ENCODE measurements around the gene SMARCA4. TPM values are rescaled to one million over a fixed set of nuclear protein-coding genes. Genes with fewer than 3 reads are reported as not detected.
A peak's percentile ranks its signal among the peaks of the same experiment; 100 is the strongest.
"Not testable (repeated sequence)": the region's sequence is repeated elsewhere in the genome, so short reads cannot be mapped to it uniquely, and the experiment has no call there.

SMARCA4 gene
- total RNA-seq, 2 donors from 2014 or later, result 118 to 175 TPM

GRCh38 chr19:11073568-11073967 is 112.7 kb downstream of the SMARCA4 start:
- H3K9me3 Mint-ChIP-seq, result no peaks in the 10 kb centered on the region
- H3K36me3 Mint-ChIP-seq, result no peaks in the 10 kb centered on the region
- peaks cover 11 to 13% of the 10 kb centered on the region in 2 donors for H3K4me1 Mint-ChIP-seq (ENCODE audit: low read depth in 2 of 2)
- H3K4me3 Mint-ChIP-seq, result no peak overlapping the region
- no peak for DNase-seq (ENCODE audit: low spot score)
- H3K27me3 Mint-ChIP-seq, result no peaks in the 10 kb centered on the region
- H3K27ac Mint-ChIP-seq, result no peak overlapping the region
- no peak for ATAC-seq

- not testable (repeated sequence) for H3K27me3 Mint-ChIP-seq; H3K27ac Mint-ChIP-seq; ATAC-seq; DNase-seq (ENCODE audit: low spot score); H3K9me3 Mint-ChIP-seq; H3K4me3 Mint-ChIP-seq; H3K36me3 Mint-ChIP-seq; H3K4me1 Mint-ChIP-seq (ENCODE audit: low read depth in 2 of 2)
These were observed 116.0 kb downstream of the SMARCA4 start for GRCh38 chr19:11076792-11077191.

GRCh38 chr19:11078893-11079292 is 118.1 kb downstream of the SMARCA4 start:
- H3K4me3 Mint-ChIP-seq, result no peak overlapping the region
- peaks cover 5 to 6% of the 10 kb centered on the region in 2 donors for H3K4me1 Mint-ChIP-seq (ENCODE audit: low read depth in 2 of 2)
- no peaks in the 10 kb centered on the region for H3K27me3 Mint-ChIP-seq
- ATAC-seq (no peak), DNase-seq (ENCODE audit: low spot score) (no peak)
- no peaks in the 10 kb centered on the region for H3K9me3 Mint-ChIP-seq
- H3K36me3 Mint-ChIP-seq, result no peaks in the 10 kb centered on the region
- no peak overlapping the region for H3K27ac Mint-ChIP-seq

- peaks cover 0 to 3% of the 10 kb centered on the region in 2 donors for H3K4me1 Mint-ChIP-seq (ENCODE audit: low read depth in 2 of 2)
- no peaks in the 10 kb centered on the region for H3K27me3 Mint-ChIP-seq
- no peak overlapping the region for H3K27ac Mint-ChIP-seq
- H3K4me3 Mint-ChIP-seq, result no peak overlapping the region
- H3K36me3 Mint-ChIP-seq, result no peaks in the 10 kb centered on the region
- no peaks in the 10 kb centered on the region for H3K9me3 Mint-ChIP-seq
- no peak for DNase-seq (ENCODE audit: low spot score)
- no peak for ATAC-seq
These were observed 119.2 kb downstream of the SMARCA4 start for GRCh38 chr19:11079999-11080398.

DNA sequence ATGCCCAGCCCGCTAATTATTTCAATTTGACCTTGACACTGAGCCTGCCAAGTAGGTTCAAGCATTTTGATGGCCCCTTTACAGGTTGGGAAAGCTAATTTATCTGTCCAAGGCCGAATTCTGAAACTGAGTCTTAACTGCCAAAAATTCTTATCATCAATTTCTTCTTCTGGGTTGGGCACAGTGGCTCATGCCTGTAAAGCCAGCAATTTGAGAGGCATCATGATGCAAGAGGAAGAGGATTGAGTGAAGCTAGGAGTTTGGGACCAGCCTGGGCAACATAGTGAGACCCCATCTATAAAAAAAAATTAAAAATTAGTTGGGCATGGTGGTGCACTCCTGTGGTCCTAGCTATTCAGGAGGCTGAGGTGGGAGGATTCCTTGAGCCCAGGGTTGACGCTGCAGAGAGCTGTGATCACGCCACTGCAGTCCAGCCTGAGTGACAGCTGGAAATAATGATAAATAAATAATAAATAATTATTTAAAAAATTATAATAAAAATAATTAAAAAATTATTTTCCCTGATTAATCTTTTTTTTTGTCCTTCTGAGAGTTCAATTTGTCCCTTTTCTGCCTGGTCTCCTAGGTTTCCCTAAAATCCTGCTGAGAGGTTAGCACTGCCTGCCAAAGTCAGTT is 127.2 kb downstream of the SMARCA4 start:
- no peaks in the 10 kb centered on the region for H3K9me3 Mint-ChIP-seq
- H3K27me3 Mint-ChIP-seq, result no peaks in the 10 kb centered on the region
- H3K4me3 Mint-ChIP-seq, result peak overlapping the region; percentile 91
- DNase-seq (ENCODE audit: low spot score) (no peak), ATAC-seq (no peak)
- H3K27ac Mint-ChIP-seq, result peak overlapping the region; percentile 96 to 98
- H3K36me3 Mint-ChIP-seq, result no peaks in the 10 kb centered on the region
- peaks cover 21 to 25% of the 10 kb centered on the region in 2 donors for H3K4me1 Mint-ChIP-seq (ENCODE audit: low read depth in 2 of 2)

DNA sequence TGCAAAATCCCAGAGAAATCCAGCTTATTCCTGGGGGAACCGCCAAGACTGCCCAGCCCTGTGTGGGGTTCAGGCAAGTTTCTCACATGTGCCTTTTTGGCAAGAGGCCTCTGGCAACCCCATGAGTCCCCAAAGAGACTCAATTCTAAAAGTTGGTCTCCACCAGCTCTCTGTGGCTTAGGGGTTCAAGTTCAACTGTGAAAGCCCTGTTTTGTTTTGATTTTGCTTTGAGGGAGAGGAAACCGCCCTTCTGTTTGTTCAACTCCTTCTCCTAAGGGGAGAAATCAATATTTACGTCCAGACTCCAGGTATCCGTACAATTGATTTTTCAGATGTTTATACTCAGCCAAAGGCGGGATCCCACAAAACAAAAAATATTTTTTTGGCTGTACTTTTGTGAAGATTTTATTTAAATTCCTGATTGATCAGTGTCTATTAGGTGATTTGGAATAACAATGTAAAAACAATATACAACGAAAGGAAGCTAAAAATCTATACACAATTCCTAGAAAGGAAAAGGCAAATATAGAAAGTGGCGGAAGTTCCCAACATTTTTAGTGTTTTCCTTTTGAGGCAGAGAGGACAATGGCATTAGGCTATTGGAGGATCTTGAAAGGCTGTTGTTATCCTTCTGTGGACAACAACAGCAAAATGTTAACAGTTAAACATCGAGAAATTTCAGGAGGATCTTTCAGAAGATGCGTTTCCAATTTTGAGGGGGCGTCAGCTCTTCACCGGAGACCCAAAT is 127.8 kb downstream of the SMARCA4 start:
- peak overlapping the region; percentile 91 for H3K4me3 Mint-ChIP-seq
- H3K27me3 Mint-ChIP-seq, result no peaks in the 10 kb centered on the region
- H3K4me1 Mint-ChIP-seq (ENCODE audit: low read depth in 2 of 2), result peaks cover 26 to 31% of the 10 kb centered on the region in 2 donors
- no peaks in the 10 kb centered on the region for H3K9me3 Mint-ChIP-seq
- ATAC-seq (no peak), DNase-seq (ENCODE audit: low spot score) (no peak)
- no peaks in the 10 kb centered on the region for H3K36me3 Mint-ChIP-seq
- H3K27ac Mint-ChIP-seq, result peak overlapping the region; percentile 96 to 98

GRCh38 chr19:11089254-11090013 is 128.6 kb downstream of the SMARCA4 start, which contains the start of gene LDLR:
Gene LDLR (plus strand): TSS chr19:11089463. CDS start chr19:11089549, 86 bp downstream.
- Mint-ChIP-seq H3K36me3 (no peaks in the 10 kb centered on the region), H3K27ac (peak within 1 kb of the TSS; percentile 96 to 98), H3K9me3 (no peaks in the 10 kb centered on the region), H3K27me3 (no peaks in the 10 kb centered on the region), H3K4me3 (peak within 1 kb of the TSS; percentile 91), H3K4me1 (ENCODE audit: low read depth in 2 of 2) (peaks cover 28 to 31% of the 10 kb centered on the region in 2 donors)
- ATAC-seq (peak; percentile 66 to 78), DNase-seq (ENCODE audit: low spot score) (peak; percentile 91)

DNA sequence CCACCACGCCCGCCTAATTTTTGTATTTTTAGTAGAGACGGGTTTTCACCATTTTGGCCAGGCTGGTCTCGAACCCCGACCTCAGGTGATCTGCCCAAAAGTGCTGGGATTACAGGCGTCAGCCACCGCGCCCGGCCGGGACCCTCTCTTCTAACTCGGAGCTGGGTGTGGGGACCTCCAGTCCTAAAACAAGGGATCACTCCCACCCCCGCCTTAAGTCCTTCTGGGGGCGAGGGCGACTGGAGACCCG is 129.1 kb downstream of the SMARCA4 start:
- peak overlapping the region; percentile 96 to 98 for H3K27ac Mint-ChIP-seq
- not testable (repeated sequence) for DNase-seq (ENCODE audit: low spot score); H3K9me3 Mint-ChIP-seq; H3K36me3 Mint-ChIP-seq; H3K27me3 Mint-ChIP-seq
- peak in 1 of 2 donors; percentile 21 for ATAC-seq
- peak overlapping the region; percentile 91 for H3K4me3 Mint-ChIP-seq
- H3K4me1 Mint-ChIP-seq (ENCODE audit: low read depth in 2 of 2), result peaks cover 33 to 36% of the 10 kb centered on the region in 2 donors

DNA sequence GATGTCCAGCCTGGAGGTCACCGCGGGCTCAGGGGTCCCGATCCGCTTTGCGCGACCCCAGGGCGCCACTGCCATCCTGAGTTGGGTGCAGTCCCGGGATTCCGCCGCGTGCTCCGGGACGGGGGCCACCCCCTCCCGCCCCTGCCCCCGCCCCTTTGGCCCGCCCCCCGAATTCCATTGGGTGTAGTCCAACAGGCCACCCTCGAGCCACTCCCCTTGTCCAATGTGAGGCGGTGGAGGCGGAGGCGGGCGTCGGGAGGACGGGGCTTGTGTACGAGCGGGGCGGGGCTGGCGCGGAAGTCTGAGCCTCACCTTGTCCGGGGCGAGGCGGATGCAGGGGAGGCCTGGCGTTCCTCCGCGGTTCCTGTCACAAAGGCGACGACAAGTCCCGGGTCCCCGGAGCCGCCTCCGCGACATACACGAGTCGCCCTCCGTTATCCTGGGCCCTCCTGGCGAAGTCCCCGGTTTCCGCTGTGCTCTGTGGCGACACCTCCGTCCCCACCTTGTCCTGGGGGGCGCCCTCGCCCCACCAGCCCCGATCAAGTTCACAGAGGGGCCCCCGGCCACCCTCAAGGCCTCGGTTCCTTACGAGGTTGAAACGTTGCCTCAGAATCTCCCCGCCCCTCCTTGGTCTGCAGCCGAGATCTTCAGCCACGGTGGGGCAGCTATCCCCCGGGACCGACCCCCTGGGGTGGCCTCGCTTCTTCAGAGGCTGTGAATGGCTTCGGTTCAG is 129.6 kb downstream of the SMARCA4 start:
- Mint-ChIP-seq H3K36me3 (peaks cover 6% of the 10 kb centered on the region), H3K4me1 (ENCODE audit: low read depth in 2 of 2) (peaks cover 37 to 39% of the 10 kb centered on the region in 2 donors), H3K9me3 (no peaks in the 10 kb centered on the region), H3K4me3 (peak overlapping the region; percentile 91), H3K27me3 (no peaks in the 10 kb centered on the region), H3K27ac (peak overlapping the region; percentile 96 to 98)
- ATAC-seq, result peak; percentile 95
- peak; percentile 98 for DNase-seq (ENCODE audit: low spot score)

GRCh38 chr19:11090997-11091702 is 130.3 kb downstream of the SMARCA4 start:
- peak overlapping the region; percentile 96 to 98 for H3K27ac Mint-ChIP-seq
- peaks cover 44 to 45% of the 10 kb centered on the region in 2 donors for H3K4me1 Mint-ChIP-seq (ENCODE audit: low read depth in 2 of 2)
- peaks cover 8% of the 10 kb centered on the region for H3K36me3 Mint-ChIP-seq
- no peak for ATAC-seq
- H3K27me3 Mint-ChIP-seq, result no peaks in the 10 kb centered on the region
- peaks cover under 1% of the 10 kb centered on the region for H3K9me3 Mint-ChIP-seq
- peak overlapping the region; percentile 91 for H3K4me3 Mint-ChIP-seq
- DNase-seq (ENCODE audit: low spot score), result no peak

DNA sequence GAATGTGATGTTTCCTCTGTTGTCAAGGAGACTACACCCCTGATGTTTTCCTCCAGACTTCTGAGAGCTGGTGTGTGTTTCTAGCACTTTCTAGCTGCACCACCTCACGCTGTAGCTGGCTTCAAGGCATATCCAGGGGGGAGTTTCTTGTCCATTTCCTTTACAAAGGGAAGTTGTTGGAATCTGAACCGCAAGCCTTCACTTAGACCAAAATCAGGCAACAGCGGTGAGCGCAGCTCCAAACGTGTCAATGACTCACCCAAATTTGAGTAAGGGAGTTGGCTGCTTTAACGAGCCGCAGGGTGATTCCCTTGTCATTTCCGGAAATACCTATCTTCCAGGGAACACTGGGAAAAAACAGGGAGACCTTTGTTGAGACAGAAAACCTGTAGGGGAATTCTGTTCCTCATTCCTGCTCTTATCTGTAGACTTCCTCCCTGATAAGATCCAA is 130.9 kb downstream of the SMARCA4 start:
- peak overlapping the region; percentile 96 to 98 for H3K27ac Mint-ChIP-seq
- H3K4me1 Mint-ChIP-seq (ENCODE audit: low read depth in 2 of 2), result peaks cover 49 to 50% of the 10 kb centered on the region in 2 donors
- H3K9me3 Mint-ChIP-seq, result peaks cover 3% of the 10 kb centered on the region
- ATAC-seq, result no peak
- H3K36me3 Mint-ChIP-seq, result peaks cover 13% of the 10 kb centered on the region
- peak overlapping the region; percentile 91 for H3K4me3 Mint-ChIP-seq
- H3K27me3 Mint-ChIP-seq, result no peaks in the 10 kb centered on the region
- DNase-seq (ENCODE audit: low spot score), result peak; percentile 74

- Mint-ChIP-seq H3K4me1 (ENCODE audit: low read depth in 2 of 2) (peaks cover 49 to 51% of the 10 kb centered on the region in 2 donors), H3K9me3 (peaks cover 3% of the 10 kb centered on the region), H3K27me3 (no peaks in the 10 kb centered on the region), H3K27ac (peak overlapping the region; percentile 96 to 98), H3K4me3 (peak overlapping the region; percentile 91), H3K36me3 (peaks cover 13% of the 10 kb centered on the region)
- DNase-seq (ENCODE audit: low spot score) (no peak), ATAC-seq (no peak)
These were observed 131.3 kb downstream of the SMARCA4 start for GRCh38 chr19:11092181-11092538.

DNA sequence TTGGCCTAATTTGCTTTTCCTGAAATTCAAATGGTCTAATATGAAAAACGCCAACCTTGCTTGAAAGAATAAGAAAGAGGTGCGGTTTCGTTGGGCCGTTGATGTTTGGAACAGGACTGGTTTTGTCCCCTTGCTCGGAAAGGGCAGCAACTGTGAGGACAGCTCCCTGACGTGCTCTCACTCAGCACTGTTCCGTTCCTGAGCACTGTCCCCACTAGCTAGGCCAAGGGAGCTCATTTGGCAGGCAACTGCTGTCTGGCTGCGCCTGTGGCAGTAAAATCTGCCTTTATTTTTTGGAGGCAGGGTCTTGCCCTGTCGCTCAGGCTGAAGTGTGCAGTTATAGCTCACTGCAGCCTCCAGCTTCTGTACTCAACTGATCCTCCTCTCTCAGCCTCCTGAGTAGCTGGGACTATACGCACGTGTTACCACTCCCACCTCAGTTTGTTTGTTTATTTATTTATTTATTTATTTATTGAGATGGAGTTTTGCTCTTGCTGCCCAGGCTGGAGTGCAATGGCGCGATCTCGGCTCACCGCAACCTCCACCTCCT is 132.9 kb downstream of the SMARCA4 start:
- Mint-ChIP-seq H3K27ac (peak overlapping the region; percentile 96 to 98), H3K27me3 (no peaks in the 10 kb centered on the region), H3K36me3 (peaks cover 13% of the 10 kb centered on the region), H3K9me3 (peaks cover 3% of the 10 kb centered on the region), H3K4me3 (peak overlapping the region; percentile 91), H3K4me1 (ENCODE audit: low read depth in 2 of 2) (peaks cover 43 to 49% of the 10 kb centered on the region in 2 donors)
- ATAC-seq, result no peak
- DNase-seq (ENCODE audit: low spot score), result no peak
